ENCODE results near the gene DNAH17. TPM values are rescaled to one million over a fixed set of nuclear protein-coding genes. Genes with fewer than 3 reads are reported as not detected.

DNAH17 gene
- total RNA-seq, 1 experiment from 2014 or later: 0.18 TPM

- CTCF ChIA-PET: no interaction called here
- no peaks in the 10 kb centered on the region for H3K9me3 ChIP-seq (ENCODE audit: control insufficient read depth, insufficient read depth, low read depth, low read length)
- no peak for DNase-seq (ENCODE audit: low read depth, low spot score)
- intact Hi-C loops (cut with micrococcal nuclease; ENCODE audit: unreplicated experiment): no loop called here
- H3K4me1 ChIP-seq (ENCODE audit: control insufficient read depth, insufficient read depth, low read length): peaks cover 2% of the 10 kb centered on the region; the same call in 1 of the 2 replicates
- in situ Hi-C loops (cut with HindIII; ENCODE audit: low pct_unique_long_range_greater_than_20kb, low sequenced_read_pairs): no loop called here
- H3K27me3 ChIP-seq (ENCODE audit: control insufficient read depth, insufficient read depth, low read length): no peaks in the 10 kb centered on the region
- no peaks in the 10 kb centered on the region for H3K36me3 ChIP-seq (ENCODE audit: control insufficient read depth, insufficient read depth, low read length)
- TF ChIP-seq POLR2AphosphoS5 (IDR thresholded peaks at IDR 0.05; ENCODE audit: low read depth, low read length): no peak
- no peak for TF ChIP-seq TCF7L2 (IDR thresholded peaks at IDR 0.05; ENCODE audit: low read depth, low read length)
- no peak for TF ChIP-seq REST (IDR thresholded peaks at IDR 0.05; ENCODE audit: insufficient read depth in 1 of 2, low read depth in 2 of 2, low read length in 1 of 2)
- no peak for TF ChIP-seq CTCF (IDR thresholded peaks at IDR 0.05)
- no peak for TF ChIP-seq SIN3A (IDR thresholded peaks at IDR 0.05; ENCODE audit: borderline replicate concordance, insufficient read depth, low read depth, low read length)
- ATAC-seq: no peak
- no peak overlapping the region for H3K4me3 ChIP-seq (ENCODE audit: low read depth in 2 of 2, low read length in 2 of 2)
- BruUV-seq (replicated peaks): no TSS peak
- POLR2A ChIA-PET: interaction anchor here (0.6 kb wide), 1 partner anchor 176 kb away, joined by 17 read pairs; no protein-coding TSS in a partner anchor
- no peak overlapping the region for H3K27ac ChIP-seq (ENCODE audit: low read length)
Observed at GRCh38 chr17:78438271-78438691, 138.9 kb downstream of the DNAH17 start.

GRCh38 chr17:78437508-78438169 is 139.6 kb downstream of the DNAH17 start:
- intact Hi-C loops (cut with micrococcal nuclease; ENCODE audit: unreplicated experiment) (no loop called here), in situ Hi-C loops (cut with HindIII; ENCODE audit: low pct_unique_long_range_greater_than_20kb, low sequenced_read_pairs) (no loop called here)
- Histone ChIP-seq H3K27ac (ENCODE audit: low read length) (no peak overlapping the region), H3K4me1 (ENCODE audit: control insufficient read depth, insufficient read depth, low read length) (peaks cover 2% of the 10 kb centered on the region; the same call in 1 of the 2 replicates), H3K9me3 (ENCODE audit: control insufficient read depth, insufficient read depth, low read depth, low read length) (no peaks in the 10 kb centered on the region), H3K27me3 (ENCODE audit: control insufficient read depth, insufficient read depth, low read length) (no peaks in the 10 kb centered on the region), H3K36me3 (ENCODE audit: control insufficient read depth, insufficient read depth, low read length) (no peaks in the 10 kb centered on the region), H3K4me3 (ENCODE audit: low read depth in 2 of 2, low read length in 2 of 2) (no peak overlapping the region)
- no TSS peak for BruUV-seq (replicated peaks)
- ChIA-PET POLR2A (no interaction called here), CTCF (no interaction called here)
- ATAC-seq: no peak
- TF ChIP-seq POLR2AphosphoS5 (IDR thresholded peaks at IDR 0.05; ENCODE audit: low read depth, low read length) (no peak), CTCF (IDR thresholded peaks at IDR 0.05) (no peak), TCF7L2 (IDR thresholded peaks at IDR 0.05; ENCODE audit: low read depth, low read length) (no peak), SIN3A (IDR thresholded peaks at IDR 0.05; ENCODE audit: borderline replicate concordance, insufficient read depth, low read depth, low read length) (no peak), REST (IDR thresholded peaks at IDR 0.05; ENCODE audit: insufficient read depth in 1 of 2, low read depth in 2 of 2, low read length in 1 of 2) (no peak)
- DNase-seq (ENCODE audit: low read depth, low spot score): no peak
